Measurements from ENCODE around the gene PLTP.
A peak's percentile ranks its signal among the peaks of the same experiment; 100 is the strongest.
"Not testable (repeated sequence)": the region's sequence is repeated elsewhere in the genome, so short reads cannot be mapped to it uniquely, and the experiment has no call there.

Gene PLTP

GRCh38 chr20:45911486-45912343 is at the start of gene PLTP:
Gene PLTP, minus strand, starts transcription at chr20:45912155. Its CDS starts 703 bp downstream, at chr20:45911452.
- H3K4me3 ChIP-seq (ENCODE audit: low read depth, low read length): peak within 1 kb of the TSS; percentile 45
- TF ChIP-seq CTCF (IDR thresholded peaks at IDR 0.05; ENCODE audit: insufficient read depth, low read depth, low read length, missing control alignments): no peak
- peak; percentile 41 for DNase-seq (ENCODE audit: low read depth)

GRCh38 chr20:45959956-45960630 is 48.1 kb upstream of the PLTP start:
- DNase-seq (ENCODE audit: low read depth): peak; percentile 56
- no peak overlapping the region for H3K4me3 ChIP-seq (ENCODE audit: low read depth, low read length)
- no peak for TF ChIP-seq CTCF (IDR thresholded peaks at IDR 0.05; ENCODE audit: insufficient read depth, low read depth, low read length, missing control alignments)

- no peak for DNase-seq (ENCODE audit: low read depth)
- H3K4me3 ChIP-seq (ENCODE audit: low read depth, low read length): no peak overlapping the region
- no peak for TF ChIP-seq CTCF (IDR thresholded peaks at IDR 0.05; ENCODE audit: insufficient read depth, low read depth, low read length, missing control alignments)
These were observed 47.2 kb upstream of the PLTP start for GRCh38 chr20:45959126-45959525.

- TF ChIP-seq CTCF (IDR thresholded peaks at IDR 0.05; ENCODE audit: insufficient read depth, low read depth, low read length, missing control alignments): no peak
- H3K4me3 ChIP-seq (ENCODE audit: low read depth, low read length): no peak overlapping the region
- DNase-seq (ENCODE audit: low read depth): no peak
These were observed 46.6 kb upstream of the PLTP start for GRCh38 chr20:45958593-45958992.

GRCh38 chr20:45957021-45957941 is 45.3 kb upstream of the PLTP start:
- no peak for DNase-seq (ENCODE audit: low read depth)
- no peak for TF ChIP-seq CTCF (IDR thresholded peaks at IDR 0.05; ENCODE audit: insufficient read depth, low read depth, low read length, missing control alignments)
- no peak overlapping the region for H3K4me3 ChIP-seq (ENCODE audit: low read depth, low read length)

- DNase-seq (ENCODE audit: low read depth); H3K4me3 ChIP-seq (ENCODE audit: low read depth, low read length): not testable (repeated sequence)
These were observed 44.4 kb upstream of the PLTP start for GRCh38 chr20:45956326-45956725.

- TF ChIP-seq CTCF (IDR thresholded peaks at IDR 0.05; ENCODE audit: insufficient read depth, low read depth, low read length, missing control alignments): no peak
- no peak overlapping the region for H3K4me3 ChIP-seq (ENCODE audit: low read depth, low read length)
- no peak for DNase-seq (ENCODE audit: low read depth)
These were observed 41.7 kb upstream of the PLTP start for GRCh38 chr20:45953672-45954071.
